ENCODE results near the gene GRID2.

DNA sequence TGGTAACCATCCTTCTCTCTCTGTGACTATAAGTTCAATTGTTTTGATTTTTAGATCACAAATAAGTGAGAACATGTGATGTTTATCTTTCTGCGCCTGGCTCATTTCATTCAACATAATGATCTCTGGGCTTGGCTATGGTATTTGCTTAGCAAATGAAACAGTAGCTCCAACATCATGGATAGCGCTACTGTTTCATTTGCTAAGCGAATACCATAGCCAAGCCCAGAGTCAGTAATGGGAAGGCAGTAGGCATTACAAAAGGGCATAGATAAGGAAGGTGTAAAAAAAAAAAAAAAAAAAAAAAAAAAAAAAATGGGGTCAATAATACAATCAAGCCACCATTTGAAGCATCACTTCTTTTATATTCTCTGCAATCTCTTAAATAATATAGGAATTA, 1055.8 kb downstream of the GRID2 start:
- TF ChIP-seq POLR2A (IDR thresholded peaks at IDR 0.05): no peak
- TF ChIP-seq, protein P1, sequence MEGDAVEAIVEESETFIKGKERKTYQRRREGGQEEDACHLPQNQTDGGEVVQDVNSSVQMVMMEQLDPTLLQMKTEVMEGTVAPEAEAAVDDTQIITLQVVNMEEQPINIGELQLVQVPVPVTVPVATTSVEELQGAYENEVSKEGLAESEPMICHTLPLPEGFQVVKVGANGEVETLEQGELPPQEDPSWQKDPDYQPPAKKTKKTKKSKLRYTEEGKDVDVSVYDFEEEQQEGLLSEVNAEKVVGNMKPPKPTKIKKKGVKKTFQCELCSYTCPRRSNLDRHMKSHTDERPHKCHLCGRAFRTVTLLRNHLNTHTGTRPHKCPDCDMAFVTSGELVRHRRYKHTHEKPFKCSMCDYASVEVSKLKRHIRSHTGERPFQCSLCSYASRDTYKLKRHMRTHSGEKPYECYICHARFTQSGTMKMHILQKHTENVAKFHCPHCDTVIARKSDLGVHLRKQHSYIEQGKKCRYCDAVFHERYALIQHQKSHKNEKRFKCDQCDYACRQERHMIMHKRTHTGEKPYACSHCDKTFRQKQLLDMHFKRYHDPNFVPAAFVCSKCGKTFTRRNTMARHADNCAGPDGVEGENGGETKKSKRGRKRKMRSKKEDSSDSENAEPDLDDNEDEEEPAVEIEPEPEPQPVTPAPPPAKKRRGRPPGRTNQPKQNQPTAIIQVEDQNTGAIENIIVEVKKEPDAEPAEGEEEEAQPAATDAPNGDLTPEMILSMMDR (IDR thresholded peaks at IDR 0.05): no peak

Data from transverse colon (tissue), 3 donors.